ENCODE data around the gene B4GALNT4.

The B4GALNT4 gene

DNA sequence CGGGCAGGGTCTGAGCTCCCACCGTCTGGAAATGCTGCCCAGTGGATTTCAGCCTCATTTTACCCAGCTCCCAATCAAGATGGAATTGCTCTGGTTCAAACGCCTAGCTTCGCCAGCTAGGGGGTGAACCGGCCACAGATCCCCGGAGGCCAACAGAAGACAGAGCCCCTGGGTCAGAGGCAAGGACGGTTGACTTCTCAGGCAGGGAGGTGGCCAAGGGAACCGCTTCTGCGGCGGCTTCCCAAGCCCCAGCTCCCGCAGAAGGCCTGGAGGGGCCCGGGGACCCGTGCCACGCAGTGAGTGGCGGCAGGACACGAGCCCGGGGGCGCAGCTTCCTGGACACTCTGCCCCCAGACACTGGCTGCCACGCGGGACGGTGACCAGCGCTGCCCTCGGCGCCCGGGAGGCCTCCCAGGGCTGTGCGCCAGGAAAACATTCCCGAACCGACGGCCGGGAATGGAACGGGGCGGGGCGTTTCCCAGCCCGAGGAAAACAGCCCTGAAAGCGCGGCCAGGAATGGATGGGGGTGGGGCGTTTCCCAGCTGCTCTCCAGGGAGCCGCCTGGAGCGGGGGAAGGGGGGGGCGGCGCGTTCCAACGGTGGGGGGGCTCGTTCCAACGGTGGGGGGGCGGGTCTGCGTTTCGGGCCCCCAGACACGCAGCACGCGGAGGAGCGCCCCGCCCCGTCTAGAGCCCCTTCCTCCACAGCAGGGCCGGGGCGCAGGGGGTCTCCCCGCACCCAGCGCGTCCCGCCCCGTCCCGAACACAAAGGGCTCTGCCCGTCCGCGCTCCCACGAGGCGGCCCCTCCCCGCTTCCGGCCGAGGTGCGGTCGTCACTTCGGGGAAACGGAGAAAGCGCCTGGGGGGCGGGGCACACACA is 13.5 kb upstream of the B4GALNT4 start:
- H3K79me2 ChIP-seq (ENCODE audit: insufficient read depth, low read depth) = no peaks in the 10 kb centered on the region
- peaks cover 61% of the 10 kb centered on the region for H3K27me3 ChIP-seq (ENCODE audit: insufficient read depth, low read depth)
- H3K27ac ChIP-seq = no peak overlapping the region
- TF ChIP-seq, protein P1, sequence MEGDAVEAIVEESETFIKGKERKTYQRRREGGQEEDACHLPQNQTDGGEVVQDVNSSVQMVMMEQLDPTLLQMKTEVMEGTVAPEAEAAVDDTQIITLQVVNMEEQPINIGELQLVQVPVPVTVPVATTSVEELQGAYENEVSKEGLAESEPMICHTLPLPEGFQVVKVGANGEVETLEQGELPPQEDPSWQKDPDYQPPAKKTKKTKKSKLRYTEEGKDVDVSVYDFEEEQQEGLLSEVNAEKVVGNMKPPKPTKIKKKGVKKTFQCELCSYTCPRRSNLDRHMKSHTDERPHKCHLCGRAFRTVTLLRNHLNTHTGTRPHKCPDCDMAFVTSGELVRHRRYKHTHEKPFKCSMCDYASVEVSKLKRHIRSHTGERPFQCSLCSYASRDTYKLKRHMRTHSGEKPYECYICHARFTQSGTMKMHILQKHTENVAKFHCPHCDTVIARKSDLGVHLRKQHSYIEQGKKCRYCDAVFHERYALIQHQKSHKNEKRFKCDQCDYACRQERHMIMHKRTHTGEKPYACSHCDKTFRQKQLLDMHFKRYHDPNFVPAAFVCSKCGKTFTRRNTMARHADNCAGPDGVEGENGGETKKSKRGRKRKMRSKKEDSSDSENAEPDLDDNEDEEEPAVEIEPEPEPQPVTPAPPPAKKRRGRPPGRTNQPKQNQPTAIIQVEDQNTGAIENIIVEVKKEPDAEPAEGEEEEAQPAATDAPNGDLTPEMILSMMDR (conservative IDR thresholded peaks at IDR 0.05; ENCODE audit: low read depth, low read length) = no peak
- H2AFZ ChIP-seq (ENCODE audit: low read depth) = no peak overlapping the region
- H3K9ac ChIP-seq = no peak overlapping the region
- H3K4me1 ChIP-seq (ENCODE audit: low read depth, poor library complexity, severe bottlenecking) = peaks cover 7% of the 10 kb centered on the region
- no peak overlapping the region for H3K4me3 ChIP-seq (IDR thresholded peaks at IDR 0.05; ENCODE audit: insufficient read depth, low read depth, low read length)
- H3K4me2 ChIP-seq = no peak overlapping the region
- H3K36me3 ChIP-seq (ENCODE audit: insufficient read depth) = no peaks in the 10 kb centered on the region
- no peaks in the 10 kb centered on the region for H4K20me1 ChIP-seq (ENCODE audit: insufficient read depth)

DNA sequence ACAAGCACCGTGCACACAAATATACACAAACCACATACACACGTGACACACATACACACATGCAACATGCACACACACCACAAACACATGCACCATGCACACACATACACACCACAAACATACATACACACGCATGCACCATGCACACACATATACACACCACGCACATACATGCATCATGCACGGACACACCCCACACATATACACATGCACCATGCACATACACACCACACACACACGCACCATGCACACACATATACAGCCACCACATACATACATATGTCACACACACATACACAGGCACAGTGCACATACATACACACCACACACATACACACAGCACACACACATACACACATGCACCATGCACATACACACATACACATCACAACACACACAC is 12.7 kb upstream of the B4GALNT4 start:
- no peaks in the 10 kb centered on the region for H4K20me1 ChIP-seq (ENCODE audit: insufficient read depth)
- no peak overlapping the region for H3K27ac ChIP-seq
- no peak overlapping the region for H3K9ac ChIP-seq
- no peak overlapping the region for H2AFZ ChIP-seq (ENCODE audit: low read depth)
- TF ChIP-seq, protein P1 (conservative IDR thresholded peaks at IDR 0.05; ENCODE audit: low read depth, low read length) = no peak
- no peaks in the 10 kb centered on the region for H3K36me3 ChIP-seq (ENCODE audit: insufficient read depth)
- no peaks in the 10 kb centered on the region for H3K79me2 ChIP-seq (ENCODE audit: insufficient read depth, low read depth)
- H3K4me2 ChIP-seq = no peak overlapping the region
- H3K4me3 ChIP-seq (IDR thresholded peaks at IDR 0.05; ENCODE audit: insufficient read depth, low read depth, low read length) = no peak overlapping the region
- H3K27me3 ChIP-seq (ENCODE audit: insufficient read depth, low read depth) = peaks cover 62% of the 10 kb centered on the region
- no peaks in the 10 kb centered on the region for H3K4me1 ChIP-seq (ENCODE audit: low read depth, poor library complexity, severe bottlenecking)

DNA sequence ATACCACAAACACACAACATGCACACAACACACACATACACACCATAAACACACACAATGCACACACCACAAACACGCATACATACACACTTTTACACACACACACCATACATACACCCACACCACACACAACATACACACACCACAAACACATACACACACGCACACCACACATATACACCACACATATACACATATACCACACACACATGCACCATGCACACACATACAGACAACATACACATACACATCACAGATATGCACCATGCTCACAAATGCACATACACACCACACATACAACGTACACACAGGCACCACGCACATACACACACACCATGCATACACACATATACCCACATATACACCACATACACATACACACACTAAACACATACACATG is 11.7 kb upstream of the B4GALNT4 start:
- H3K27ac ChIP-seq = no peak overlapping the region
- H3K4me1 ChIP-seq (ENCODE audit: low read depth, poor library complexity, severe bottlenecking) = no peaks in the 10 kb centered on the region
- no peak overlapping the region for H3K4me2 ChIP-seq
- H4K20me1 ChIP-seq (ENCODE audit: insufficient read depth) = no peaks in the 10 kb centered on the region
- H3K9ac ChIP-seq = no peak overlapping the region
- H2AFZ ChIP-seq (ENCODE audit: low read depth) = no peak overlapping the region
- H3K27me3 ChIP-seq (ENCODE audit: insufficient read depth, low read depth) = peaks cover 59% of the 10 kb centered on the region
- TF ChIP-seq, protein P1 (conservative IDR thresholded peaks at IDR 0.05; ENCODE audit: low read depth, low read length) = no peak
- no peaks in the 10 kb centered on the region for H3K36me3 ChIP-seq (ENCODE audit: insufficient read depth)
- H3K79me2 ChIP-seq (ENCODE audit: insufficient read depth, low read depth) = no peaks in the 10 kb centered on the region
- H3K4me3 ChIP-seq (IDR thresholded peaks at IDR 0.05; ENCODE audit: insufficient read depth, low read depth, low read length) = no peak overlapping the region

DNA sequence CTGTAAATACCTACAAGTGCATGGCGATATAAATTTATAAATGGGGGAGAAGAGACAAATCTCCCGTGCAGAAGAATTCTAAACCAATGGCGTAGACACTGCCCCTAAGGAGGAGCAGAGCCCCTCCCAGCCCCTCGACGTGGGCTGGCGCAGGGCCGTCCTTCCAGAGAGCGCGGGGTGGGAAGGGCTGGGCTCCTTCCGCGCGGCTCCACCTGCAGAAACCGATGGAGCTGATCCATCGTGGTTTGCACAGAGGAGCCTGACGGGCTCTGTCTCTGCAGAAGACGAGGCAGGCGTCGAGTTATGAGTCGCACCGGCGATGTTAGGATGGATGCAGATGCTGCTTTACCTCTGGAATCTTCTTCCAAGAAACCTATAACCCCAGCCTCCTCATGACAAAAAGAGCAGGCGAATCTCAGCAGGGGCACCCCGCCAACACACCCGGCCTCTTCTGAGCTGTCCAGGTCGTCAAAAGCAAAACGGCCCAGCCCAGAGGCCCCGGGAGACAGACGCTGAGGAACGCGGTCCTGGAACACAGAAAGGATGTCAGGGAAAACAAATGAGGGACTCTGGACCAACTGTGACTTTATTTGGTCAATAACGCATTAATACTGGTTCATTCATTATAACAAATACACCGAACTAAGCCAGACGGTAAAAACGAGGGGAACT is 11.0 kb upstream of the B4GALNT4 start:
- peaks cover 59% of the 10 kb centered on the region for H3K27me3 ChIP-seq (ENCODE audit: insufficient read depth, low read depth)
- no peak overlapping the region for H3K9ac ChIP-seq
- H3K27ac ChIP-seq = no peak overlapping the region
- H3K36me3 ChIP-seq (ENCODE audit: insufficient read depth) = no peaks in the 10 kb centered on the region
- H3K79me2 ChIP-seq (ENCODE audit: insufficient read depth, low read depth) = no peaks in the 10 kb centered on the region
- no peaks in the 10 kb centered on the region for H3K4me1 ChIP-seq (ENCODE audit: low read depth, poor library complexity, severe bottlenecking)
- no peaks in the 10 kb centered on the region for H4K20me1 ChIP-seq (ENCODE audit: insufficient read depth)
- no peak overlapping the region for H3K4me2 ChIP-seq
- TF ChIP-seq, protein P1 (conservative IDR thresholded peaks at IDR 0.05; ENCODE audit: low read depth, low read length) = no peak
- no peak overlapping the region for H3K4me3 ChIP-seq (IDR thresholded peaks at IDR 0.05; ENCODE audit: insufficient read depth, low read depth, low read length)
- H2AFZ ChIP-seq (ENCODE audit: low read depth) = no peak overlapping the region
